HG03025 (cell line): ENCODE results near the gene SPTBN4.

ENCODE experiments used
- ATAC-seq: cut with Tn5 transposase; IDR thresholded peaks from one replicate; pipeline ENCODE4 v1.9.1; 2021; ENCODE audit warnings: mild to moderate bottlenecking, moderate library complexity; ENCODE audit not compliant: unreplicated experiment, low FRiP score

SPTBN4 gene

GRCh38 chr19:40598918-40599307 is 132.1 kb downstream of the SPTBN4 start:
- no peak for ATAC-seq

GRCh38 chr19:40599331-40599901 is 132.6 kb downstream of the SPTBN4 start:
- no peak for ATAC-seq

- no peak for ATAC-seq
These were observed 133.2 kb downstream of the SPTBN4 start for GRCh38 chr19:40599902-40600569.

- no peak for ATAC-seq
These were observed 133.9 kb downstream of the SPTBN4 start for GRCh38 chr19:40600570-40601133.

- ATAC-seq = no peak
These were observed 134.6 kb downstream of the SPTBN4 start, which contains the start of gene LTBP4 for GRCh38 chr19:40601134-40601974. Gene LTBP4 (plus strand): TSS chr19:40601369. CDS start chr19:40601388, 19 bp downstream.

- ATAC-seq = no peak
These were observed 136.2 kb downstream of the SPTBN4 start for GRCh38 chr19:40603071-40603388.

- ATAC-seq = peak; percentile 62
These were observed 136.8 kb downstream of the SPTBN4 start for GRCh38 chr19:40603389-40604170.

GRCh38 chr19:40604171-40604646 is 137.4 kb downstream of the SPTBN4 start:
- ATAC-seq = no peak

- ATAC-seq = no peak
These were observed 137.9 kb downstream of the SPTBN4 start for GRCh38 chr19:40604647-40605215.

GRCh38 chr19:40605216-40605971 is 138.6 kb downstream of the SPTBN4 start:
- ATAC-seq = no peak

- no peak for ATAC-seq
These were observed 140.8 kb downstream of the SPTBN4 start for GRCh38 chr19:40607311-40608239.

GRCh38 chr19:40608240-40608621 is 141.4 kb downstream of the SPTBN4 start:
- no peak for ATAC-seq

GRCh38 chr19:40608957-40609356 is 142.2 kb downstream of the SPTBN4 start:
- ATAC-seq = no peak

- ATAC-seq = no peak
These were observed 143.0 kb downstream of the SPTBN4 start for GRCh38 chr19:40609561-40610395.

GRCh38 chr19:40610396-40611064 is 143.7 kb downstream of the SPTBN4 start:
- ATAC-seq = no peak

GRCh38 chr19:40611096-40611495 is 144.3 kb downstream of the SPTBN4 start:
- ATAC-seq = no peak
